ENCODE results near the gene ALLC. TPM values are rescaled to one million over a fixed set of nuclear protein-coding genes. Genes with fewer than 3 reads are reported as not detected.

The ALLC gene
- polyA plus RNA-seq, 1 experiment, result not detected

DNA sequence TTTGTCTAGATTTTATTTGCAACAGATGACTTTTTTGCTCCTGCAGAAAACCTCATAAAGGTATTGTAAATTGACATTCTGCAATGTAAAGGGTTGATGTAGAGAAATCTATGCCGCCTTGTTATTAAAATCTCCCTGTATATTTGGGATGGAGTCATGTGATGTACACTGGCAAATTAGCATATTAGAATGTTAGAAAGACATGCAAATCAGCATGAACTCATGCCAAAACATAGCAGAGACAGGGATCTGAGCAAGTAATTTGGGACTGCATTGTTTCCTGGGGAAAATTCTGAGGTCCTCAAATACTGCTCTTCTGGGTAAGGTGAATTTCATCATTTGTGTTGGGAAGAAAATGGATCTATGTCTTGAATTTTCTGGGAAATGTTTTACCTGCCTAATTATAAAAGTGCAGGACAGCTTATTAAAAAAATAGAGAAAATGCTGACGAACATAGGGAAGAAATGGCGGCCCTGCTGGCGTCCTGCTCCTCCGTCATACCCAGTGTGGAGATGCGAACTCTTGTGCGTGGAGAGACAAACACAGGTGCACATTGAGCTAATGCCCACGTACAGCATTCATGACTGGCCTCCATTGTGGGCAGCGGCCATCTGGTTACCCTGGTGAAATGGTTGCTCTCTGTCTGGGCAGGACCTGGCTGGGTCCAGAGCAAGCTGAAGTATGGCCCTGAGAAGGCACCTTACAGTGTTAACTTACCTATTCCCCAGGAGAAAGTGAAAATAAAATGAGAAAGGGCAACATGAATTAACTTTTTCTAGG, 16.3 kb downstream of the ALLC start:
- ChIA-PET CTCF (no interaction called here), POLR2A (no interaction called here)
- no peak for DNase-seq (ENCODE audit: low read depth)
- TF ChIP-seq, protein P1, sequence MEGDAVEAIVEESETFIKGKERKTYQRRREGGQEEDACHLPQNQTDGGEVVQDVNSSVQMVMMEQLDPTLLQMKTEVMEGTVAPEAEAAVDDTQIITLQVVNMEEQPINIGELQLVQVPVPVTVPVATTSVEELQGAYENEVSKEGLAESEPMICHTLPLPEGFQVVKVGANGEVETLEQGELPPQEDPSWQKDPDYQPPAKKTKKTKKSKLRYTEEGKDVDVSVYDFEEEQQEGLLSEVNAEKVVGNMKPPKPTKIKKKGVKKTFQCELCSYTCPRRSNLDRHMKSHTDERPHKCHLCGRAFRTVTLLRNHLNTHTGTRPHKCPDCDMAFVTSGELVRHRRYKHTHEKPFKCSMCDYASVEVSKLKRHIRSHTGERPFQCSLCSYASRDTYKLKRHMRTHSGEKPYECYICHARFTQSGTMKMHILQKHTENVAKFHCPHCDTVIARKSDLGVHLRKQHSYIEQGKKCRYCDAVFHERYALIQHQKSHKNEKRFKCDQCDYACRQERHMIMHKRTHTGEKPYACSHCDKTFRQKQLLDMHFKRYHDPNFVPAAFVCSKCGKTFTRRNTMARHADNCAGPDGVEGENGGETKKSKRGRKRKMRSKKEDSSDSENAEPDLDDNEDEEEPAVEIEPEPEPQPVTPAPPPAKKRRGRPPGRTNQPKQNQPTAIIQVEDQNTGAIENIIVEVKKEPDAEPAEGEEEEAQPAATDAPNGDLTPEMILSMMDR (IDR thresholded peaks at IDR 0.05; ENCODE audit: insufficient read depth, low read depth, low read length), result no peak
- Histone ChIP-seq H3K27me3 (ENCODE audit: control insufficient read depth, insufficient read depth, low read length) (no peaks in the 10 kb centered on the region), H3K4me3 (ENCODE audit: low read depth, low read length) (no peak overlapping the region), H3K36me3 (ENCODE audit: control insufficient read depth, insufficient read depth, low read length) (no peaks in the 10 kb centered on the region)

DNA sequence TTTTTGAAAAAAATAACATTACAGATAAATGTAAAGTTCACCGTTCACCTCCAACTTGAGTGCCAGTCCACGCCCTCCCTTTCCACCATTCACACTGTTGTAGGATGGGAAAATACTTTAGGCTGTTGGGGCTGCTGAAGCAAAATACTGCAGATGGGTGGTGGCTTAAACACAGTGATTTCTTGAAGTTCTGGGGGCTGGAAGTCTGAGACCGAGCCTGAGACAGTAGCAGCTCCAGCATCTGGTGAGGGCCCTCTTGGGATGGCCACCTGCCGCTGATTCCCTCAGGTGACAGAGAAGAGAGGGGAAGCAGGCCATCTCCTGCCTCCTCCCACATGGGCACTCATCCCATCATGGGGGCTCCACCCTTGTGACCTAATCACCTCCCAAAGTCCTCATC, 17.7 kb downstream of the ALLC start:
- H3K27me3 ChIP-seq (ENCODE audit: control insufficient read depth, insufficient read depth, low read length), result no peaks in the 10 kb centered on the region
- ChIA-PET CTCF (no interaction called here), POLR2A (no interaction called here)
- H3K4me3 ChIP-seq (ENCODE audit: low read depth, low read length), result no peak overlapping the region
- TF ChIP-seq, protein P1 (IDR thresholded peaks at IDR 0.05; ENCODE audit: insufficient read depth, low read depth, low read length), result no peak
- DNase-seq (ENCODE audit: low read depth), result no peak
- H3K36me3 ChIP-seq (ENCODE audit: control insufficient read depth, insufficient read depth, low read length), result no peaks in the 10 kb centered on the region

DNA sequence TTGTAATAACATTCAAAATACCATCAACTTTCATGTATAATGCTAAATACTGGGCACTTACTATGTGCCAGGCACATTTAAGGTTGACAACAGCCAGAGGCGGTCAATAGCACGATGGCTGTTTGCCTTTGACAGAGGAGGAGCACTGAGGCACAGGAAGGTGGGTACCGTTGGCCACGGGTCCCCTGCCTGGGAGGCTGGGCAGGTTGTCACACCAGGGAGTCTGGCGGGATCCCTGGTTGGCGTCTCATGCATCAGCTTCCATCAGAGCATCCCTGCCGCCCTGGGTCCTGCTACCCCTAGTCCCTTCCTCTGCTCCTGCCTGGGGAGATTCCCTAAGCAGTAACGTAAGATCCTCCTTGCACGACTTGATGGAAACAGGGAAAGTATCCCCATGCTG, 19.4 kb downstream of the ALLC start:
- Histone ChIP-seq H3K36me3 (ENCODE audit: control insufficient read depth, insufficient read depth, low read length) (no peaks in the 10 kb centered on the region), H3K27me3 (ENCODE audit: control insufficient read depth, insufficient read depth, low read length) (no peaks in the 10 kb centered on the region), H3K4me3 (ENCODE audit: low read depth, low read length) (no peak overlapping the region)
- CTCF ChIA-PET, result no interaction called here
- DNase-seq (ENCODE audit: low read depth), result no peak
- POLR2A ChIA-PET, result no interaction called here
- TF ChIP-seq, protein P1 (IDR thresholded peaks at IDR 0.05; ENCODE audit: insufficient read depth, low read depth, low read length), result no peak

DNA sequence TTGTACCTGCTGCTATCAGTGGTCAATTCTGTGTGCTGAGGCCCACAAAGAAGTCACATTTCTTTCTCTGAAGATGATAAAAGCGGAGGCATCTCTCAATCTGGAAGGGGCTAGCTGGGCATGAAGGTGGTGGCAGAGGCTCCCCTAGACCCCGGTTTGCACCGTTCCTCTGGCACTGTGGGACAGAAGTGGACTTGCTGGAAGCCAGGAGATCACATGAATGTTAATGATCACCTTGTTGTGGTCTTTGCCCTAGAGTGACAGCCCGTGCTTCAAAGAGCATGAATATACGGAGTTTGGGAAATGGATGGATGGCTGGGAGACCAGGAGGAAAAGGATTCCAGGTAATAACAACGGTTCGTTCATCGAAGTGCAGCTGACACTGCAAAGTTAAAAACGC, 20.2 kb downstream of the ALLC start:
- ChIA-PET POLR2A (no interaction called here), CTCF (no interaction called here)
- no peak for DNase-seq (ENCODE audit: low read depth)
- Histone ChIP-seq H3K27me3 (ENCODE audit: control insufficient read depth, insufficient read depth, low read length) (no peaks in the 10 kb centered on the region), H3K4me3 (ENCODE audit: low read depth, low read length) (no peak overlapping the region), H3K36me3 (ENCODE audit: control insufficient read depth, insufficient read depth, low read length) (no peaks in the 10 kb centered on the region)
- TF ChIP-seq, protein P1 (IDR thresholded peaks at IDR 0.05; ENCODE audit: insufficient read depth, low read depth, low read length), result no peak

DNA sequence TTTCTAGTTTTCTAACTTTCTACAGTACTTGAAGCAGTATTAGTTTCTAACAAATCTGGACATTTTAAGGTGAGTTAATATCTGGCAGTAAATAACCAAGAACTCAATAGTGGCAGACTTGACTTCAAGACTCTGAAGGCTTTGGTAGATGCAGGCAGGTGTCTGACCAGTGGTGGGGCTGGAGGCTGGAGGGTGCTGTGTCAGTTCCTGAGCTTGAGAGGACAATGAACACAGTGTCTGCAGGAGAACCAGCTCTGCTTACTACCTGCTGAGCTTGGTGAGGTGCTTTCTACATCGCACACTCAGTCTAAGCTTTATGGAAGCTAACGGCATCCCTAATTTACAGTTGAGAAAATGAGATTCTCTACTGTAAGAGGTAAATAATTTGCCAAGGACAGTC, 21.2 kb downstream of the ALLC start:
- TF ChIP-seq, protein P1 (IDR thresholded peaks at IDR 0.05; ENCODE audit: insufficient read depth, low read depth, low read length), result no peak
- H3K4me3 ChIP-seq (ENCODE audit: low read depth, low read length), result no peak overlapping the region
- H3K27me3 ChIP-seq (ENCODE audit: control insufficient read depth, insufficient read depth, low read length), result no peaks in the 10 kb centered on the region
- H3K36me3 ChIP-seq (ENCODE audit: control insufficient read depth, insufficient read depth, low read length), result no peaks in the 10 kb centered on the region
- ChIA-PET CTCF (no interaction called here), POLR2A (no interaction called here)
- no peak for DNase-seq (ENCODE audit: low read depth)
